T-helper 17 cell (primary cell): ENCODE results near the gene ZSCAN5B. TPM values are rescaled to one million over a fixed set of nuclear protein-coding genes. Genes with fewer than 3 reads are reported as not detected.
"Not testable (repeated sequence)": the region's sequence is repeated elsewhere in the genome, so short reads cannot be mapped to it uniquely, and the experiment has no call there.

Experiments
- ATAC-seq: fragments of 150-1000 bp; cut with Tn5 transposase; 2 replicates; pipeline ENCODE4 v1.10.0; 2021; ENCODE audit warnings: mild to moderate bottlenecking, moderate library complexity
- DNase-seq, 3 donors: peaks; one replicate each; pipeline versions ENCODE4 v3.0.0 to v3.0.0-alpha.2; 2020 to 2021
- H3K9me3 ChIP-seq: one replicate; pipeline ENCODE4 v1.7.0; 2013; ENCODE audit warnings: low read length, mild to moderate bottlenecking; ENCODE audit not compliant: control insufficient read depth, poor library complexity, severe bottlenecking
- H3K27ac Mint-ChIP-seq: one replicate; pipeline ENCODE4 v1.8.0; 2022; ENCODE audit warnings: mild to moderate bottlenecking, moderate library complexity, mixed read lengths
- H3K27me3 Mint-ChIP-seq: one replicate; pipeline ENCODE4 v1.8.0; 2022; ENCODE audit warnings: mixed read lengths
- H3K36me3 Mint-ChIP-seq: one replicate; pipeline ENCODE4 v1.8.0; 2022; ENCODE audit warnings: low read depth, mixed read lengths
- H3K4me1 Mint-ChIP-seq: one replicate; pipeline ENCODE4 v1.8.0; 2022; ENCODE audit warnings: mild to moderate bottlenecking, mixed read lengths
- H3K4me3 Mint-ChIP-seq: one replicate; pipeline ENCODE4 v1.8.0; 2022; ENCODE audit warnings: mild to moderate bottlenecking, moderate library complexity, mixed read lengths
- total RNA-seq, 4 donors: library from RNA in 2 of 4; stranded (reverse) in 2 of 4; gene quantifications; one replicate each; pipeline ENCODE4 v1.2.3 and lab custom pipeline; 2022 to 2026

Gene ZSCAN5B
- total RNA-seq, 2 donors from 2014 or later, result not detected

DNA sequence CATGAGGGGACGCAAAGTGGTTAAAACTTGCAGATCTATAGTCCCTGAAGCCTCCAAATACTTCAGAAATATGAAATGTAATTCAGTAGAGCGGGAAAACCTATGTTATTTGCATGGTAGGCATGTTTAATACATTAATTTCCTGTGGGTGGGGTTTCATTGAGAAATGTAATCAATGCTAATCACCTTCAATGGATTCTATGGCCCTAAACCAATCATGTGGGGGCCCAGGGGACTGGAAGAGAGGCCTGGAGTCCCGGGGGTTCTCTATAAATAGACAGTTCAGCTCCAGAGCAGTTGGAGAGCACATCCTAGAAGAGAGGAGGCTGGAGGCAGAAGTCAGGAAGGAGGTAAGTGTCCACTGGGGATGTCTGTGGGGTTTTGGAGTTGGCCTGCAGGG is 4.4 kb upstream of the ZSCAN5B start, which contains the start of gene ZSCAN5C:
Gene ZSCAN5C, plus strand, starts transcription at position 301 of the 400 bp plus-strand sequence. CDS start 3,641 bp downstream, outside the sequence.
- H3K36me3 Mint-ChIP-seq, result no peaks in the 10 kb centered on the region
- H3K27me3 Mint-ChIP-seq, result peaks cover 34% of the 10 kb centered on the region
- H3K4me3 Mint-ChIP-seq, result no peak within 1 kb of the TSS
- no peaks in the 10 kb centered on the region for H3K4me1 Mint-ChIP-seq
- H3K27ac Mint-ChIP-seq, result no peak within 1 kb of the TSS
- ATAC-seq, result no peak
- no peak for DNase-seq
- no peaks in the 10 kb centered on the region for H3K9me3 ChIP-seq

DNA sequence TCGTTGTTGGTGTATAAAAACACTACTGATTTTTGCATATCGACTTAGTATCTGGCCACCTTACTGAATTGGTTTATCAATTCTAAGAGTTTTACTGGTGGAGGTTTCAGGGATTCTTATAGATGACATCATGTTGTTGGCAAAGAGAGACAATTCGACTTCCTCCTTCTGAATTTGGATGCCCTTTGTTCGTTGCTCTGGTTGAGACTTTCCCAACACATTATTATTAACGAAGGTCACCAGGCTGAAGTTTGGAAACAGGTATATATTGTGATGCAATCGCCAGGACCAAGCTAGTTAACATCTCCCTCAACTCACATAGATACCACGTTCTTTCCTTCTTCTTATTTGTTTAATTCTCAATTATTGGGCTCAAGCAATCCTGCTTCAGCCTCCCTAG is 2.1 kb upstream of the ZSCAN5B start:
- H3K27me3 Mint-ChIP-seq, result peaks cover 16% of the 10 kb centered on the region
- no peak overlapping the region for H3K27ac Mint-ChIP-seq
- no peak overlapping the region for H3K4me3 Mint-ChIP-seq
- no peaks in the 10 kb centered on the region for H3K9me3 ChIP-seq
- DNase-seq, result no peak
- ATAC-seq, result no peak
- no peaks in the 10 kb centered on the region for H3K36me3 Mint-ChIP-seq
- H3K4me1 Mint-ChIP-seq, result no peaks in the 10 kb centered on the region

DNA sequence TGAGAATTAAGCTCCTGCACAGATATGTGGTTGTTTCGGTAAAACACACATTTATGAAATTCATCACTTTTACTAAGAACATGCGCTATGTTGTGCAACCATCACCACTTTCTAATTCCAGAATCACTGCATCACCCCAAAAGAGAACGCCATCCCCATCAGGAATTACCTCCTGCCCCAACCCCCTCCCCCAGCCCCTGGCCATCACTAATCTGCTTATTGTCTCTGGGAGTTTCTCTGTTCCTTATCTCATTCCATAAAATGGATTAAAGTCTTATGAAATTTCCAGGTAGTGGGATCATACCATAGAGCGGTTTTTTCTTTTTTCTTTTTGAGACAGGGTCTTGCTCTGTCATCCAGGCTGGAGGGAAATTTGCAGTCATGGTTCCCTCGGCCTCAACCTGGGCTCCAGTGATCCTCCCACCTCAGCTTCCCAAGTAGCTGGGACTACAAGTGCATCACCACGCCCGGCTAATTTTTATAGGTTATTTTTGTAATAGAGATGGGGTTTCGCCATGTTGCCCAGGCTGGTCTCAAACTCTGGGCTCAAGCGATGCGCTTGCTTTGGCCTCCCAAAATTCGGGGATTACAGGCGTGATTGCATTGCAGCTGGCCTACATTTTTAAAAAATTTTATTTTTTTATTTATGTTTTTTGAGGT is 3.5 kb downstream of the ZSCAN5B start:
- no peak overlapping the region for H3K27ac Mint-ChIP-seq
- peaks cover 4% of the 10 kb centered on the region for H3K36me3 Mint-ChIP-seq
- H3K27me3 Mint-ChIP-seq, result peaks cover 30% of the 10 kb centered on the region
- H3K4me3 Mint-ChIP-seq, result no peak overlapping the region
- ATAC-seq (no peak), DNase-seq (no peak)
- no peaks in the 10 kb centered on the region for H3K9me3 ChIP-seq
- H3K4me1 Mint-ChIP-seq, result no peaks in the 10 kb centered on the region

DNA sequence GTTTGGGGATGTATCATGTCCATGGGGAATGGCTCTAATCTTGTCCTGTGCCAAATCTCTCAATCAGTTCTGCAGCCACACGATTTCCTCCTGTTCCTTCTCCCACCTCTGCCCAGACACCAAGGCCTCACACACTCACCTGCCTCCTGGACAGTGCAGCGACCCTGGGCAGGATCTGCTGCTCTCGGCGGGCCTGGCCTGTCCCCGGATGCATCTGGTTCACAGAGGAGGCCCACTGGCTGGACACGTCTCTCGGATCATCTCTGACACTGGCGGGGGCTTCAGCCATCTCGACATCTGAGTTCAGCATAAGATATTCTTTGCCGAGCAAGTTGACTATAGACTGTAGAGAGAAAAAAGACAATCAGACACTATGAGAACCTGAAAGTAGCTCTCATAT is 5.9 kb downstream of the ZSCAN5B start:
- Mint-ChIP-seq H3K4me3 (no peak overlapping the region), H3K36me3 (peaks cover 4% of the 10 kb centered on the region), H3K27ac (no peak overlapping the region), H3K27me3 (peaks cover 30% of the 10 kb centered on the region), H3K4me1 (no peaks in the 10 kb centered on the region)
- ATAC-seq (no peak), DNase-seq (no peak)
- no peaks in the 10 kb centered on the region for H3K9me3 ChIP-seq

DNA sequence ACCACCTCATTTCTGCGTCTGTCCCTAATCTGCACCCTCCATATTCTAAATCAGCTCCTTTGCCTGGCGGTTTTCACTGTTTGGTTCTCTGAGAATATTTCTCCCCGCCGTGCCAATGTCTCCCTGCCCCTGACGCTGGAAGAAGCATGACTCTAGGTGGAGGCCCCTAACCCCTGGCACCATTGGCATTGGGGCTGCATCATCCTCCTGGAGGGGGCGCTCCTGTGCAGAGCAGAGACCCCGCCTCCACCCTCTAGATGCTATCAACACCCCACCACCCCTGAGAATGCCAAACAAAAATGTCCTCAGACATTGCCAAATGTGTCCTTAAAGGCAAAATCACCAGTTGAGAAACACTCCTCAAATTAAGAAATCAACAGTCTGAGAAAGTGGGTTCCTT is 6.5 kb downstream of the ZSCAN5B start:
- Mint-ChIP-seq H3K4me3 (no peak overlapping the region), H3K36me3 (peaks cover 4% of the 10 kb centered on the region), H3K4me1 (no peaks in the 10 kb centered on the region), H3K27me3 (peaks cover 30% of the 10 kb centered on the region), H3K27ac (no peak overlapping the region)
- no peaks in the 10 kb centered on the region for H3K9me3 ChIP-seq
- DNase-seq (no peak), ATAC-seq (no peak)

DNA sequence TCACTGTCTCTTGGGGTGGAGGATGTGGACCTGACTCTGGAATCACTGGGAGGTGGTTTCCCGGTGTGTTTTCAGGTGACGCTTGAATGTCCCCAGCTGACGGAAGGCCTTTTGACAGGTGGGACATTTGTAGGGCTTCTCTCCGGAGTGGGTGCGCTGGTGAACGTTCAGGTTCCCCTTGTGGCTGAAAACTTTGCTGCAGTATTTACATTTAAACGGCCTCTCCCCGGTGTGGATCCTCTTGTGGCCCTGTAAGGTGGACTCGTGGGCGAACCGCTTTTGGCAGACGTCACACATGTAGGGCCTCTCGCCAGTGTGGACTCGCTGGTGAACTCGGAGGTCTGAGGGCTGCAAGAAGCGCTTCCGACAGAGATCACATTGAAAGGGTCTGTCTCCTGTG is 7.8 kb downstream of the ZSCAN5B start:
- ATAC-seq (no peak), DNase-seq (no peak)
- no peak overlapping the region for H3K27ac Mint-ChIP-seq
- H3K4me3 Mint-ChIP-seq, result no peak overlapping the region
- peaks cover 4% of the 10 kb centered on the region for H3K36me3 Mint-ChIP-seq
- peaks cover 42% of the 10 kb centered on the region for H3K27me3 Mint-ChIP-seq
- H3K9me3 ChIP-seq, result no peaks in the 10 kb centered on the region
- peaks cover 2% of the 10 kb centered on the region for H3K4me1 Mint-ChIP-seq

DNA sequence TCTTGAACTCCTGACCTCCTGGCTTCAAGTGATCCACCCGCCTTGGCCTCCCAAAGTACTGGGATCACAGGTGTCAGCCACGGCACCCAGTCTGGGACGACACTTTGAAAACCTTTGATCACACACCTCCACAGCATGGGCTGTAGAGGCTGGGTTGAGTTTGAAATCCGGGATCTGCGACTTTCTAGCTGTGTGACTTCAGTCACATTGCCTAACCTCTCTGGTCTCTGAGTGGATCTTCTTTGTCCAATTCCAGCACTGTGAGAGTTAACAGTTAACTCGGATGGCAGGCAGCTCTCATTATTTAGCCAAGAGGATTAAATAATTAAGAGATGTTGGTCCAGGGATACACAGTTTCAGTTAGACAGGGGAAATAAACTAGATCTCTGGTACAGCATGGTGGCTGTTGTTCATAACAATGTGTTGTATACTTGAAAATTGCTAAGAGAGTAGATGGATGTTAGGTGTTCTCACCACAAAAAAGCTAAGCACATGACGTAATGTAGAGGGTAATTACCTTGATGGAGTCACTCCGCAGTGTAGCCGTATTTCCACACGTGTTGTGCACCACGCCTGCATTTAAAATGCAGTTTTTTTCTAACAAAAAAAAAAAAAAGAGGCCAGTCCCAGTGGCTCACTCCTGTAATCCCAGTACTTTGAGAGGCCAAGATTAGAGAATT is 19.9 kb downstream of the ZSCAN5B start:
- ATAC-seq (no peak), DNase-seq (no peak)
- Mint-ChIP-seq H3K27ac (no peak overlapping the region), H3K36me3 (no peaks in the 10 kb centered on the region), H3K4me3 (no peak overlapping the region), H3K27me3 (peaks cover 17% of the 10 kb centered on the region), H3K4me1 (no peaks in the 10 kb centered on the region)
- H3K9me3 ChIP-seq, result no peaks in the 10 kb centered on the region

DNA sequence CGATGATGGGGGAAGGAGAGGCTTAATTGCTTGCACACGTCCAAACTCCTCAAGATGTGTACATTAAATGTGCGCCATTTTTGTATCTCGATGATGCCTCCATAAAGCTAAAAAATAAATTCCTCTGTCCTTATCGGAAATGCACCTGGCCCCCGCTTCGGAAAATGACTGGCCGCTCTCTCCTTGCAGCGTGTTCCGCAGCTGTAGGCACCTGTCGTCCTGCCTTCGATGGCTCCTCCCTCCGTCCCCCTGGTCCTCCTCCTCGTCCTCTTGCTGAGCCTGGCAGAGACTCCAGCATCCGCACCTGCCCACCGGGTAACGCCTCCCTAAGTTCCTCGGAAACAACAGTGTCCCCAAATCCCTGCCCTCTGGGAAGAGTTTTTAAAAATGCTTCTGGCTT is 20.7 kb downstream of the ZSCAN5B start:
- DNase-seq (no peak), ATAC-seq (no peak)
- Mint-ChIP-seq H3K4me1 (no peaks in the 10 kb centered on the region), H3K36me3 (no peaks in the 10 kb centered on the region), H3K27me3 (peaks cover 18% of the 10 kb centered on the region), H3K27ac (no peak overlapping the region), H3K4me3 (no peak overlapping the region)
- no peaks in the 10 kb centered on the region for H3K9me3 ChIP-seq

DNA sequence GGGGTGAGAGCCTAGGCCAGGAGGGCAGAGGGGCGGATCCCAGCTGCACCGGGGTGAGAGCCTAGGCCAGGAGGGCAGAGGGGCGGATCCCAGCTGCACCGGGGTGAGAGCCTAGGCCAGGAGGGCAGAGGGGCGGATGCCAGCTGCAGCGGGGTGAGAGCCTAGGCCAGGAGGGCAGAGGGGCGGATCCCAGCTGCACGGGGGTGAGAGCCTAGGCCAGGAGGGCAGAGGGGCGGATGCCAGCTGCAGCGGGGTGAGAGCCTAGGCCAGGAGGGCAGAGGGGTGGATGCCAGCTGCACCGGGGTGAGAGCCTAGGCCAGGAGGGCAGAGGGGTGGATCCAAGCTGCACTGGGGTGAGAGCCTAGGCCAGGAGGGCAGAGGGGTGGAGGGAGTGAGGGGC is 21.3 kb downstream of the ZSCAN5B start:
- H3K36me3 Mint-ChIP-seq, ATAC-seq, H3K4me3 Mint-ChIP-seq, H3K4me1 Mint-ChIP-seq, DNase-seq, H3K9me3 ChIP-seq, H3K27ac Mint-ChIP-seq: not testable (repeated sequence)
- peaks cover 21% of the 10 kb centered on the region for H3K27me3 Mint-ChIP-seq

DNA sequence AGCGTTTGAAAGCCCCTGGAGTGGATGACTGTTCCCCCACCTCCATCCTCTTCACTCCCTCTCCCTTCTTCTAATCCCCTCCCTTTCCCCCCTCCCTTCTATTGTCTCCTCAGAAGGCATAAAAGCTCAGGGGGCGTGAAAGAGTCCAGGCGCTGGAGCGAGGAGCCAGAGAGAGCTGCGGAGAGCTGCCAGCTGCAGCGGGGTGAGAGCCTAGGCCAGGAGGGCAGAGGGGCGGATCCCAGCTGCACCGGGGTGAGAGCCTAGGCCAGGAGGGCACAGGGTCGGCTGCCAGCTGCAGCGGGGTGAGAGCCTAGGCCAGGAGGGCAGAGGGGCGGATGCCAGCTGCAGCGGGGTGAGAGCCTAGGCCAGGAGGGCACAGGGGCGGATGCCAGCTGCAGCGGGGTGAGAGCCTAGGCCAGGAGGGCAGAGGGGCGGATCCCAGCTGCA is 21.7 kb downstream of the ZSCAN5B start, which contains the start of gene GALP:
Gene GALP, plus strand, starts transcription at position 148 of the 447 bp plus-strand sequence. CDS start 1,101 bp downstream, outside the sequence.
- H3K4me3 Mint-ChIP-seq, DNase-seq, H3K4me1 Mint-ChIP-seq, H3K36me3 Mint-ChIP-seq, H3K9me3 ChIP-seq, H3K27ac Mint-ChIP-seq, ATAC-seq: not testable (repeated sequence)
- H3K27me3 Mint-ChIP-seq, result peaks cover 21% of the 10 kb centered on the region

DNA sequence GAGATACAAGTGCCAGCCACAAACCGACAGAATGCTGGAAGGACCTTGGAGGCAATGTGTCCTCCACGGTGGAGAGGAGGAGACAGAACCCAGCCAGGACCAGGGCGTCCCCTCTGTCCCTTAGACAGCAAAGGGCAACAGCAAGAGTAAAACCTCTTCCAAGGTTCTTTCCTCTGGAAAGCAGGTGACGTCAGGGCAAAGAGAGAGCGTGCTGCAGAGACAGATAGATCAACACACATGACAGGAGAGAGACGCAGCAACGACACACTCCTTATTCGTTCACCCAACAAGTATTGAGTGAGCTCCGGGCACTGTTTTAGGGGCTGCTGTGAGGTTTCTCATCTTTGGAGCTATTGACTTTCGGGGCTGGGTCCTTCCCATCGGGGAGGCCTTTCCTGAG is 23.0 kb downstream of the ZSCAN5B start:
- H3K36me3 Mint-ChIP-seq, result no peaks in the 10 kb centered on the region
- H3K4me1 Mint-ChIP-seq, result no peaks in the 10 kb centered on the region
- H3K4me3 Mint-ChIP-seq, result no peak overlapping the region
- no peak for ATAC-seq
- no peak overlapping the region for H3K27ac Mint-ChIP-seq
- no peaks in the 10 kb centered on the region for H3K9me3 ChIP-seq
- DNase-seq, result no peak
- peaks cover 29% of the 10 kb centered on the region for H3K27me3 Mint-ChIP-seq

DNA sequence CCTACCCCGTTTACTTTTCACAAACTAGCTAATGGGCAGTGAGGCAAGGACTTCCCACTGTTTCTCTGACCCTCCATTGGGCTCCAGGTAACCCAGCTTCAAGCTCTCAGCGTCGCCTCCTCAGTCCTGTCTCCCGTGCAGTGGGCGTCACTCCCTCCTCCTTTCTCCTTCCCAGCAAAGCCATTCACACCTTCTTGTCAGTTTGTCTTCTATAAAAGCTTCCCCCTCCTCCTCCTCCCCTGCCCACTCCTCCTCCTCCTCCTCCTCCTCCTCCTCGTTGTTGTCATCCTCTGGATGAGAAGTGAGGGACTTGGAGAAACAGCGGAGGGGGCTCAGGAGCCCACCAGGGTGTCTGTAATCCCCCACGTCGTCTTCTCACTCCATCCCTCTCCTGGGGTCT is 23.5 kb downstream of the ZSCAN5B start:
- H3K4me3 Mint-ChIP-seq, result no peak overlapping the region
- ATAC-seq (no peak), DNase-seq (no peak)
- no peaks in the 10 kb centered on the region for H3K4me1 Mint-ChIP-seq
- H3K36me3 Mint-ChIP-seq, result no peaks in the 10 kb centered on the region
- H3K27ac Mint-ChIP-seq, result no peak overlapping the region
- no peaks in the 10 kb centered on the region for H3K9me3 ChIP-seq
- peaks cover 29% of the 10 kb centered on the region for H3K27me3 Mint-ChIP-seq

DNA sequence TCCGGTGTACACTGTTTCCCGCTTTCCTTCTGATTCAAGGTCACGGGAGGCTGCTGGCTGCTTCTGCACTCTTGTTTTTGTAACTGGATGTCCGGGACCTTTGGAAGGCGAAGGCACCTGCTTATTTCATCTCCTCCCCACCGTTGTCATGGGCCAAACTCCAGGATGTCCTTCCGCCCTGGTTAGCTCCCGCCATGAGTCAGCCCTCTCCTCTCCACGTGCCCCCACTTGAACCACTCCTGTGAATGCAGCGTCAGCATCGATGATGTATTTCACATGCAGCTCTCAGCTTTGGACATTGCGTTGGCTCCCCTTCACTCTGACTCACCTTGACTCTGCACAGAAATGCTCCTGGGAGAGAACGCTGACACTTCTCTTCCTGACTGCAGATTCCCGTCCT is 27.3 kb downstream of the ZSCAN5B start:
- no peak for ATAC-seq
- H3K9me3 ChIP-seq, result no peaks in the 10 kb centered on the region
- no peak overlapping the region for H3K4me3 Mint-ChIP-seq
- no peaks in the 10 kb centered on the region for H3K36me3 Mint-ChIP-seq
- no peak for DNase-seq
- H3K27ac Mint-ChIP-seq, result no peak overlapping the region
- H3K4me1 Mint-ChIP-seq, result no peaks in the 10 kb centered on the region
- H3K27me3 Mint-ChIP-seq, result peaks cover 23% of the 10 kb centered on the region
